GM18873 (cell line): ENCODE results near the gene BRD1.
"Not testable (repeated sequence)": the region's sequence is repeated elsewhere in the genome, so short reads cannot be mapped to it uniquely, and the experiment has no call there.

ENCODE experiments used
- ATAC-seq: cut with Tn5 transposase; IDR thresholded peaks from one replicate; pipeline ENCODE4 v1.9.1; 2021; ENCODE audit warnings: mild to moderate bottlenecking, moderate library complexity, moderate number of reproducible peaks; ENCODE audit not compliant: unreplicated experiment, low FRiP score

The BRD1 gene

DNA sequence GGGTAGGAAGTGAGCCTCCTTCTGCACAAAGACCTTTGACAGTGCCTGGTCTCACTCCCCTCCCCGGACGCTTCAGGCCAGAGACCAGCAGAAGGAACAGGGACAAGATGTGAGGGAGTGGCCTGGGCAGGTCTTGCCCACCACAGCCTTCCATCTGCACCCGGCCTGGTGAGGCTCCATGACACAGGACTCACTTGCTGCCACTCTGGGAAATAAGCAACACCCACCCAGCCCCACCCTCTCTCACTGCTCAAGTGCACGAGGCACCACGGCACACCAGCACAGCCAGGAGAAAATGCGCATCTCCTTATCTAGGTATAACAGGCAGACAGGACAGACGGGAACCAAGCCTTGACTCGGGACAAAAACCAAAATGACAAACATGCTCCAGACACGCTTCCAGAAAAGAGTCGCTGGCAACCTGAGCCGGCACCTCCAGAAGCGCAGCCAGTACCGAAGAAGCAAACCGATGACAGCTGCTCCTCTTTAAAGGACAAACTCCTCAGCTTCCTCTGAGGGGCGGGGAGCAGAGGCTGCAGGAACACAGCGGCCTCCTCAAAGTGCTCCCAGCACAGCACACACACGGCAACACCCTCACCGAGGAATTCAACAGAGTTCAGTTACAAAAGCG, 41.7 kb downstream of the BRD1 start:
- ATAC-seq: no peak

DNA sequence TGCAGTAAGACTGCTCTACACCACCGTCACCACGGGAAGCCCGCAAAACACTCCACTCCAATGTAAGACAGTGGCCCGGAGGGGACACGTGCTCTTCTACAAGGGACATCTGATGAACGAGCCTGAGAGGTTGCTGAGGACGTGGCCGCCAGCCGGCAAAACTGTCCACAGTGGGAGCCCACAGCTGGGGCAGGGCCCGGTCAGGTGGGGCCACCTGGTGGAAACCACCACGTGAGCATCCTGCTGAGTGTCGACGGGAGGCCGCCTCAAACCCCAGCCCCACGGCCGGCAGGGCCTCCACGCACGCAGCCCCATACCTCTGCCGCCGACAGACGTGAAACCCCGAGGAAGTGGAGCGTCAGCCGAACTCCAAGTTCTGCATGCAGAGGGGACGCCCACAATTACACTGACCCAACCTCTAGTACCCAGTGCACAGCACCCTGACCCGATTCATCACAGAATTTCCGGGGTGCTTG, 42.6 kb downstream of the BRD1 start:
- ATAC-seq: no peak

DNA sequence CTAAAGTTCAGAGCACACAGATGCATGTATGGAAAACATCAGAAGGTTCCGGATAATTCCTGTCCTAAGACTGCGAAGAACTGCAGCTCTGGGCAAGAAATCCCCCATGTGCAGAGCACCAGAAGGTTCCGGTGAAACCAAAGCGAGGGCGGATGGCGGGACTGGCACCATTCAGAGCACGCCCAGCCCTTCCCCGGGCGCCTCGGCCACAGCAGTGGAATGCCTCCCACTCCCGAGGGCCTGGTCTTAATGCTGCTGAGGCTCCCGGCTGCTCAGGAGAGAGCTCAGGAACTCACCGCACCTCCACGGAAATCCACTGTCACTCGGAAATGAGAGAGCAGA, 43.1 kb downstream of the BRD1 start:
- ATAC-seq: no peak

DNA sequence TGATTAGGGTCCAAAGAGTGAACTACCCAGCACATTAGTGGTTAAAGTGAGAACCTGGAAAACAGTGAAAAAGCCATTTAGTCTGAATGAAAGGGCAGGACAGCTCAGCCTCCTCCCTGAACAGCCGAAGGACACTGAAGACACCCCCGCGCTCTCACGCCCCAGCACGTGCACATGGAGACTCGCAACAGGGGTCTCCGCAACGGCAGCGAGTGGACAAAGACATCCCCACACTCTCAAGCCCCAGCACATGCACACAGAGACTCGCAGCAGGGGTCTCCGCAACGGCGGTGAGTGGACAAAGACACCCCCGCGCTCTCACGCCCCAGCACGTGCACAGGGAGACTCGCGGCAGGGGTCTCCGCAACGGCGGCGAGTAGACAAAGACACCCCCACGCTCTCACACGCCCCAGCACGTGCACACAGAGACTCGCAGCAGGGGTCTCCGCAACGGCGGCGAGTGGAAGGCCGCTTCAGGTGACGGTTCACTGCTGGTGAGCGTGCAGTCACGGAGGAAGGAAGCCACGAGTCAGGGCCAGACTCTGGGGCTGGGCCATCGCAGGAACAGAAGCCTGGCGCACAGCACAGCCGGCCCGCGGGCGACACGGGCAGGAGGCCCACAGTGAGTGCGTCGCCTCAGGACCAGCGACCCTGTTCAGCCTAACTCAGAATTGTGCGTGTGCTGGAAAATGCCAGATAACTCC, 43.6 kb downstream of the BRD1 start:
- ATAC-seq: no peak

DNA sequence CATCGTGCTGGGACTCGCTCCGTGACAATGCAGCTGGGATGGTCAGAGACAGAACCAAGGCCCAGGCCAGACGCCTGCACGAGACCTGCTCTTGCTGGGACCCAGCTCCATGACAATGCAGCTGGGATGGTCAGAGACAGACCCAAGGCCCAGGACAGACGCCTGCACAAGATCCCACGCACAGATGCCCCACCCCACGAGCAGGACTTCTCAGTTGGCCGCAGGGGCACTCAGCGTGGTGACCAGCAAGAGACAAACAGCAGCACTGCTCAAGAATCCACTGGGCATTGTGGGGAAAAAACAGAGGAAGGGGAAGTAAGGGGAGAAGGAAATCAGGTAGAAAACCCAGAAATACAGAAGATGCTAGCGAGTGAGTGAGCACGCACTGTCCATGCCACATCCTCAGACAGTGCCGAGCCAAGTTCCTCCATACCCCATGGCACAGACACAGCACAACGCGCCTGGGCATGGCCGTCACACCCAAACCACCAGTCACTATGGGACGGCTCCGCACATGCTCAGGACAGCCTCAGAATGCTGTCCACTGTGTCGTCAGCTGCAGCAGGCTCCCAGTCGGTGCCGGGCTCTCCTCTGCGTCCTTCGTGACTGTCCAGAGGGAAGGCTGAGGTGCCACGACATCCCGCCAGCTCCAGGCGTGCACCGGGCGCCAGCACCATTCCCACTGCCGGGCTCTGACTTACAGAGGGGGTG, 44.5 kb downstream of the BRD1 start:
- no peak for ATAC-seq

DNA sequence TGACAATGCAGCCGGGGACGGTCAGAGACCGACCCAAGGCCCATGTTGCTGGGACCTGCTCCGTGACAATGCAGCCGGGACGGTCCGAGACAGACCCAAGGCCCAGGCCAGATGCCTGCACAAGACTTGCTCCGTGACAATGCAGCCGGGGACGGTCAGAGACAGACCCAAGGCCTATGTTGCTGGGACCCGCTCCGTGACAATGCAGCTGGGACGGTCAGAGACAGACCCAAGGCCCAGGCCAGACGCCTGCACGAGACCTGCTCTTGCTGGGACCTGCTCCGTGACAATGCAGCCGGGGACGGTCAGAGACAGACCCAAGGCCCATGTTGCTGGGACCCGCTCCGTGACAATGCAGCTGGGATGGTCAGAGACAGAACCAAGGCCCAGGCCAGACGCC, 45.8 kb downstream of the BRD1 start:
- ATAC-seq: not testable (repeated sequence)

DNA sequence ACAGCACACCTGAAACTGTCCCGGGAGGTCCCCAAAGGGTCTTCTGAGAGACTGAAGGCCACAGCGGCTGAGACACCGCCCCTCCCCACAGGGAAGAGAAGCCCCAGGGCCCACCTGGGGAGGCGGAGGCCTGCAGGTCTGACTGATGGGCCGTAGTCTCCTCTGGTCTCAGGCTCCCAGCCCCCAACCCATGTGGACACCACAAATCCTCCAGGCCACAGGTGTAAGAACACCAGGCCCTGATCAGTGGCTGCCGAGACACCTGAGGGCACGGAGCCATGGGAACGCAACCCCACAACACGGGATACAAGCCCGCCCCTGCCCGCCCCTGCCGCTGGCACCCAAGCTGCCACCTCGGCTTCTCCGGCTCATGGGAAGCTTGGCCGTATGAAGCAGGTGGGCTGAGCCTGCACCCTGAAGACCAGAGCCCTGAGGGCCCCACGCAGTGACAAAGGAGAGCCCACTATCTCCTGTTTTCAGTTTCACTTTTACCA, 46.3 kb downstream of the BRD1 start:
- ATAC-seq: no peak

DNA sequence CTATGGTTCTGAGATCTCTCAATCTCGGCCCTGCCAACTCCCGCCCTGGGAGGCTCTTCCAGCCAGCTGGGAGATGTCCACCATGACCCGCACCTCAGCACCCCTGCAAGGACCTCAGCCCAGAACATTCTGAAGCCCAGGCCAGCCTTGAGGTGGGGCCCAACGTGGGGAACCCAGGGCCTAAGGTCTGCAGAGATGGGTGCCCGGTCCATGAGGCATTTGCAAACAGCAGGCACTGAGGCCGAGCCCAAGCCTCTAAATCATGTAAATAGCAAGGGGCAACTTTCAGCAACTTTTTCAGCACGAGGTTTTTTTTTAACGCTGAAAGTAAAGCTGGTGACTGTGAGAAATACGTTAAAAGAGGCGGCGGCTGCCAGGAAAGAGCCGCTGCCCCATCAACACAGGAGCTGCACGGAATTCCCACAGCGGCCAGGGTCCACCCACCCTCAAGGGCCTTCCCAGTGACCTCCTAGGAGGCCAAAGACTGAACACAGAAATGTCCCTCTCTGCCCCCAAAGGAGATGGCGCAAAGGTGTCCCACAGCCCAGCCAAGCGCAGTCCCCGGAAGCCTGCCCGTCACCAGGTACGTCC, 46.9 kb downstream of the BRD1 start:
- no peak for ATAC-seq

DNA sequence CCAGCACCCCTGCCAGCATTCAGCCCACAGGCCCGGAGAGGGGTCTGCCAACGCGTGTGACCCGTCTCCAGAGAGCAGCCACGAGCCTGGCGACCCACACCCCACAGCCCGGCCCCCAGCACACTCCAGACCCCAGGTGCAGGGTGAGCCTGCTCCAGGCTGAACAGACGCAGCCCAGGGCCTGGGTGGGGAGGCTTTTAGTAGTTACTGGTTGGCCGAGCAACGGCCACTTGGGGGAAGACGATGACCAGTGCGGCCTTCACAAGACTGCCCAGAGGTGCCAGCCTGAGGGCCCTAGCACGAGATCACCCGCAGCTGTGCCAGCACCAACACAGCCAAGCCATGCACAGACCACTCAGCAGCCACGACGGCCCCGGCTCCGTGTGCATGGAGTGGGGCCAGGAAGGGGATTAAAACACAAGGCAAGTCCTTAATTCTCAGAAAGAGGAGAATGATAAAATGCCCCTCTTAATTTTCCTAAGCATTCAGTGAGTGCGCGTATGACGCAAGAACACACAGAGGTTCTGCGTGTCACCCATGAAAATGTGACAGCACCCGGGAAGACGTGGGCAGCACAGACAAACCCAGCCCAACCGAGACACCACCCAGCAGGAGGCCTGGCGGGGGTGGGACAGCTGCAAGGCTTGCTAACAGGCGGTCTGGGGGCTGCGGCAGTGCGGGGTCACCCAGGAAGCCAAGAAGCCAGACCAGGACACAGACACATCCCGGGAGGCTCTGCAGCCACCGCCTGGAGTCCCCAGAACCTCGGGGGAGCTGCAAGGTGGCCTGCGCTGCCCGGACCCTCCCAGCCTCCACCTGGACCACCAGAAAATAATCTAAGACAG, 47.6 kb downstream of the BRD1 start:
- no peak for ATAC-seq

DNA sequence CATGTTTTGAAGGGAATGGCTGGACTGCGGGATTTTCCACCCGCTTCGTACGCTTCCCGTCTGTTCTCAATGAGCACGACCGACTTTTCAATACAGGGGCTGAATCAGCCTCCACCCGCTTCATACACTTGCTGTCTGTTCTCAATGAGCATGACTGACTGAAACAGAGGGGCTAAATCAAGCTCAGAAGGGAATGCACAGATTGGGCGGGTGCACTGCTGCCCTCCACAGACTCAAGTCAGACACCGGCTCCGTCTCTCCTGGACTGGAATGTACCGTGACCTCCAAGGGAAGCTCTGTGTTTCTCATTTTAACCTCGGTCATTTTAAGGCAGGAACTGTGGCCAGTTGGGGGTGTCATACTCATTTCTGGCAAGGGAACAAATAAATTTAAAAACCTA, 48.5 kb downstream of the BRD1 start:
- no peak for ATAC-seq

DNA sequence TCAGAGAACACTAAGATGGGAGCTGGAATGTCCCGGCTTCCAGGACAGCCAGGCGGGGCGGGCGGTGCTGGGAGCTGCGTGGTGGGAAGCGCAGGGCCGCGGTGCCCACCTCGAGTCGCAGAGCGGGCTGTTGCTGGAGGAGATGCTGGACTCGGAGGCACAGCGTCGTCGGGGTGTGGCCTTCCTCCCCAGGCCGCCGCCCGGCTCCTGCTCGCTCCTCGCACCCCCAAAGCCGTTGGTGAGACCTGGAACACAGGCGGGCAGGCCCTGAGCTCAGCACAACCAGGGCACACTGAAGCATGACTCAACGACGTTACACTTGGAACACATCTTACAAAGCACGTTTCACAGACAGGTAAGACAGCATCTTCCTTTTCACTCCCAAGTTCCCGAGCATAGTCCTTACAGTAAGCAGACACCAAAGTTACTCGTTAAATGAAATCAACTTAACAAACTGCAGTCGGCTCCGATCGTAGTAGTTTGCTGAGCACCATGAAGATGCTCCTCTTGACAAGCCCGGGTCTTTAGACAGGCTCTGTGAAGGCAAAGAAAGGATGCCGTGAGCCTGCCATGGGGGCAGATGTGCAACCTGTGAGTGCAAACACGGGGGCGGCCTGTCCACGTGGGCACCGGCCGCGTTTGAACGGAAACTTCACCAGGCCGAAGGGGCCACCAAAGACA, 50.0 kb downstream of the BRD1 start:
- ATAC-seq: no peak

DNA sequence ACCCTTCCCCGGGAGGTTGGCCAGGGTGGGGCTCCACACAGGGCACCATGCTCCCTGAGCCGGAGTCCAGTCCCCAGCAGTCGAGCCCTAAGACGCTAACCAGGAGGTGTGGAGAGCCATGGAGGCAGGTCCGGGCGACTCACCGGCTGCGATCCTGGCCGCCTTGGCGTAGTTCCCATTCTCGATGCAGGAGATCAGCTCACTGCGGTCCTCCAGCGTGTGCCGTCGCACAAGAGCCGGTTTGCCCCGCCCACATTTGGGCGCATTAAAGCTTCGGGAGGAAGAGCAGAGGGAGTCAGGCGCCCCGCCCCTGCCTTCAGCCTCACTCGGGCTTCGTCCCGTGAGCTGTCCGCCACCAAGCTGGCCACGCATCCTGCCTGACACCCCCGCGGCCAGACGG, 50.8 kb downstream of the BRD1 start:
- no peak for ATAC-seq

DNA sequence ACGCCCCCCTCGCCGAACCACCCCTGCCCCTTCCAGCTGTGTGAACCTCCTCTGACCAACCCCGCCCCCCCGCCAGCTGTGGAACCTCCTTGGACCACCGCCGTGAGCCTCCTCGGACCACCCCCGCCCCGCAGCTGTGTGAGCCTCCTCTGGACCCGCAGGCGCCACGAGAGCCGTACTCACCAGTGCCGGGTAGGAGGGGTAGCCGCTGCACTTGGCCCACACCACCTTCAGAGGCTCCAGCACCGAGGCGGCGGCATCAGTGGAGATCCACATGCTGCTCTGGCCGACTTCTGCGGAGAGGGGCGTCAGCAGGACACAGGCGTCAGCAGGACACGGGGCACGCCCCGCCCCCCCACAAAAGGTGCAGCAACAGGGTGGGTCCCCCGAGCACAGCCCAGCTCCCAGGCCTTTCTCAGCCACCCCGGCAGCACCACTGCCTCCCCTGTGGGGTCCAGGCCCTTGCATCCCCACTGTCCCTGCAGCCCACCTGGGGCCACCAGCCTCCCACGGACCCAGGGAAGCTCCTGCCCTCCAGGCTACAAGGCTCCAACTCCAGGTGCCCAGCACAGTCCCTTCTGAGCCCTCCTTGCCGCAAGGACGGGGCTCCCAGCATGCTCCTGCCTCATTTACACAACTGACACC, 51.7 kb downstream of the BRD1 start:
- ATAC-seq: no peak

DNA sequence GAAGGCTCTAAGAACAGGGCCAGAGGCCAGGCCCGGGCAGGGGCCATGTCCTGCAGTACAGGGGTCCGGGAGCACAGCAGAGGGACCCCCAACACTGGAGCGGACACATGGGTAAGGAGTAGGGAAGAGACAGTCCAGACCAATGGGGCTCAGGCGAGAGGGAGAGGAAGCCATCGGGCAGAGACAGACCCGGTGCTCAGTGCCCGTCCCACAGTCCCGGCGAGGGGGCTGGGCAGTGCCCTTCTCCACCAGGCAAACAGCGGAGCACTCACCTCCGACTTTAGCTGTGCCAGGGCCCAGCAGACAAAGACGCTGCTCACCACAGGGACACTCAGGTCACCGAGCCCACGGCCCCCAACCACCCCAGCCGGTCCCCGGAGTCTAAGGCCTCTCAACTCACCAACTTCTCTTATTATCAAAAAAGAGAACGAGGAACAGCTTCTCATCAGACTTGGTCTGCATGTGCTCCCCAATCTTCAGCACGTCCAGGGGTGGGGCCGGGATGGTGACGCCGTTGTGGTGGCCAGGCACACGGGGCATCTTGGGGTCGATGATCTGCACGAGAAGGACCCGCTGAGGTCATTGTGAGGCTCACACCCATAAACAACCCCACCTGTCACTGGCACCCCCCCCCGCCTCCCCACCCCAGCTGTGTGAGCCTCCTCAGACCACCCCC, 52.3 kb downstream of the BRD1 start:
- no peak for ATAC-seq

DNA sequence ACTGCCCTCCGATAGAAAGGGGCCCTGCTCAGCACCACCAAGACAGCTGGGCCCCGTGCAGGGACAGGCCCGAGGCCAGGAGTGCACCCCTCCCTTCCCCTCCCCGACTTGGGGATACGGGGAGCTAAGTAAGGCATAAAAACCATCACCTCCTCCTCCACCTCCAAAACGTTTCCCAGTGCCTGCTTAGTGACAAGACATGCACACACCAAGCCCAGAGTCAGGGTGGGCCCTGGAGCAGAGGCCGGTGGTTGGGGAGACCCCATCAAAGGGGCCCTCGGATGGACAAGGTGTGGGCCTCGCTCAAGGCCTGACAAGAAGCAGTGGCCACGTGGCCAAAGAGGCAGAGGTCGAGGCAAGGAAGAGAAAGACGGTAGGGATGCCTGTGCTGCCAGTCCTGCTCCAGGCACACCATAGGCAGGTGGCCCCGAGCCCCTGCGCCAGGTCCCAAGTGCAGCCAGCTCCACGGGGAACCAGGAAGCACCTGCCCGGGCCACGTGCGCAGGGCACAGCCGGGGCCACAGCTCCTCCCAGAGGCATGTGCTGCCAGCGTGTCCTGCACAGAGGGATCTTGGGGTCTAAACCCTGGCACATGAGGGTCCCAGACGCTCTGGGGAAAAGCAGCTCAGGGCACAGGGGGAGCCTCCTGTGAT, 53.0 kb downstream of the BRD1 start:
- no peak for ATAC-seq

DNA sequence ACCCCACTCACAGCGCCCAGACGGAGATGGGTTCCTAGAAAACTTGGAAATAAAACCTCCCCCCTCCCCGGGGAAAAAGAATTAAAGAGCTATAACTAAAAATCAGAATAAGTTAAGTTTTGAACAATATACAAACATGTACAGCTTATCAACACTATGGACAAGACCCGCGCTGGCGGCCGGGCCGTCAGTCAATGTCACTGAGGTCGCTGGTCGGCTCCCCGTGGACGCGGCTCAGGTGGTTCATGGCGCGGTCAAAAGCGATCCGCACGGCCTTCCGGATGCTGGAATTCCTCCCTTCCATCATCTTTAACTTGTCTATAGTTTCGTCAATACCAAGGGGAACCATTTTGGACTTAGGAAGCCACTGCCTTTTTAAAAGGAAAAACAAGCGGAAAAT, 53.6 kb downstream of the BRD1 start:
- no peak for ATAC-seq

DNA sequence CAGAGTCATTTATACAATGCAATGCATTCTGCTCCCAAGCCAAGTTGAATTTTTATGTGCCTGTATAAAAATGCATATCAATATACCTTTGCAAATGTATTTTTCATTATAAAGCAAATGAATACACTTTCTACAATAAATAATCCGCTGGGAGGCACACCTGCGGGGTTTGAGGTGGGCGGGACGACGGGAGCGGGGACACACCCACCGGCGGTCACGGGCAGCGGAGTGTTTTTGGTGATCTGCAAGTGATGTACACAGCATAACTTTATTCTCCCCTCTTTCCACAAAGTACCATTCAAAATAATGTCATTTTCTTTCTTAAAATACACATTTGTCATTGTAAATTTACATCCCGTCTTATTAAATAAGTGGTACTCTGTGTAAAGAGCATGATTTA, 54.1 kb downstream of the BRD1 start:
- ATAC-seq: no peak

DNA sequence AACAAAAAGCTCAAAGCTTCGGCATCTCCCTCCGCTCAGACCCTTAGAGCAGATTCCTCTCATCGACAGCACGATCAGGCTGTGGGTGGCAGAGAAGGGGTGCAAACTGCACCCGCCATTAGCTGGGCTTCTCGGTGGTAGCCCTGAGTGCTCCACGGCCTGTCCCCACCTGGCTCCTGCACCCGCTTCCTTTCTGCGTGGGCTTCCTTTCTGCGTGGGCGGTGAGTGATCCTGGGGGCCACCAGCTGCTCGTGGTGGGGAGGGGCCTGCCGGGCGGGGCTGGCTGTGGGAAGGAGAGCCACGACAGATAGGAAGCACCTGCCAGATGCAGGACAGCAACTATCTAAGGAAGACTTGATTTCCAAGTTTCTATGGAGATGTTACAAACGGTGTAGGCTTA, 55.0 kb downstream of the BRD1 start:
- no peak for ATAC-seq
